HL-60 (cell line): ENCODE results near the gene MAFB.

Experiments used
- DNase-seq, 2 experiments: peaks; one replicate each; pipeline ENCODE4 v3.0.0-alpha.2; 2010 to 2020; ENCODE audit warnings: low read depth in 1 of 2, low spot score in 1 of 2
- H3K27ac ChIP-seq: fragments of 250-450 bp; sonication (Bioruptor Pico); replicated peaks from 2 replicates; pipeline ENCODE4 v1.5.1; 2020; ENCODE audit warnings: mild to moderate bottlenecking, moderate library complexity
- H3K27me3 ChIP-seq: fragments of 250-450 bp; sonication (Bioruptor Pico); 2 replicates; pipeline ENCODE4 v1.5.1; 2021; ENCODE audit warnings: mild to moderate bottlenecking, moderate library complexity; ENCODE audit not compliant: insufficient read depth, poor library complexity, severe bottlenecking
- H3K4me3 ChIP-seq: replicated peaks from 2 replicates; pipeline ENCODE4 v1.5.1; 2011; ENCODE audit warnings: mild to moderate bottlenecking, control low read depth, low read length; ENCODE audit not compliant: insufficient read depth
- CTCF ChIP-seq: IDR thresholded peaks from one replicate; pipeline ENCODE4 v1.5.1; 2011; ENCODE audit warnings: low read length, control low read depth, inconsistent platforms; ENCODE audit not compliant: insufficient read depth
- GABPA ChIP-seq: IDR thresholded peaks from 2 replicates; pipeline ENCODE4 v1.6.1; 2012; ENCODE audit warnings: low read depth
- POLR2AphosphoS5 ChIP-seq: IDR thresholded peaks from 2 replicates; pipeline ENCODE4 v1.6.1; 2012; ENCODE audit warnings: low read depth
- SPI1 ChIP-seq: IDR thresholded peaks from 2 replicates; pipeline ENCODE4 v1.6.1; 2012; ENCODE audit warnings: low read depth, mild to moderate bottlenecking, borderline replicate concordance
- TF ChIP-seq, protein P1 (sequence below): IDR thresholded peaks from 2 replicates; pipeline ENCODE4 v1.6.1; 2012; ENCODE audit warnings: low read depth; ENCODE audit not compliant: insufficient replicate concordance

Gene MAFB

GRCh38 chr20:40640667-40641066 is 48.4 kb downstream of the MAFB start:
- H3K27ac ChIP-seq: no peak overlapping the region
- no peaks in the 10 kb centered on the region for H3K27me3 ChIP-seq
- no peak for DNase-seq
- TF ChIP-seq SPI1 (no peak), POLR2AphosphoS5 (no peak), GABPA (no peak), CTCF (no peak)
- TF ChIP-seq, protein P1, sequence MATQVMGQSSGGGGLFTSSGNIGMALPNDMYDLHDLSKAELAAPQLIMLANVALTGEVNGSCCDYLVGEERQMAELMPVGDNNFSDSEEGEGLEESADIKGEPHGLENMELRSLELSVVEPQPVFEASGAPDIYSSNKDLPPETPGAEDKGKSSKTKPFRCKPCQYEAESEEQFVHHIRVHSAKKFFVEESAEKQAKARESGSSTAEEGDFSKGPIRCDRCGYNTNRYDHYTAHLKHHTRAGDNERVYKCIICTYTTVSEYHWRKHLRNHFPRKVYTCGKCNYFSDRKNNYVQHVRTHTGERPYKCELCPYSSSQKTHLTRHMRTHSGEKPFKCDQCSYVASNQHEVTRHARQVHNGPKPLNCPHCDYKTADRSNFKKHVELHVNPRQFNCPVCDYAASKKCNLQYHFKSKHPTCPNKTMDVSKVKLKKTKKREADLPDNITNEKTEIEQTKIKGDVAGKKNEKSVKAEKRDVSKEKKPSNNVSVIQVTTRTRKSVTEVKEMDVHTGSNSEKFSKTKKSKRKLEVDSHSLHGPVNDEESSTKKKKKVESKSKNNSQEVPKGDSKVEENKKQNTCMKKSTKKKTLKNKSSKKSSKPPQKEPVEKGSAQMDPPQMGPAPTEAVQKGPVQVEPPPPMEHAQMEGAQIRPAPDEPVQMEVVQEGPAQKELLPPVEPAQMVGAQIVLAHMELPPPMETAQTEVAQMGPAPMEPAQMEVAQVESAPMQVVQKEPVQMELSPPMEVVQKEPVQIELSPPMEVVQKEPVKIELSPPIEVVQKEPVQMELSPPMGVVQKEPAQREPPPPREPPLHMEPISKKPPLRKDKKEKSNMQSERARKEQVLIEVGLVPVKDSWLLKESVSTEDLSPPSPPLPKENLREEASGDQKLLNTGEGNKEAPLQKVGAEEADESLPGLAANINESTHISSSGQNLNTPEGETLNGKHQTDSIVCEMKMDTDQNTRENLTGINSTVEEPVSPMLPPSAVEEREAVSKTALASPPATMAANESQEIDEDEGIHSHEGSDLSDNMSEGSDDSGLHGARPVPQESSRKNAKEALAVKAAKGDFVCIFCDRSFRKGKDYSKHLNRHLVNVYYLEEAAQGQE: no peak
- H3K4me3 ChIP-seq: no peak overlapping the region

GRCh38 chr20:40639676-40640355 is 49.2 kb downstream of the MAFB start:
- Histone ChIP-seq H3K27me3 (no peaks in the 10 kb centered on the region), H3K27ac (no peak overlapping the region), H3K4me3 (no peak overlapping the region)
- TF ChIP-seq GABPA (no peak), POLR2AphosphoS5 (no peak), SPI1 (no peak), CTCF (no peak)
- TF ChIP-seq, protein P1: no peak
- no peak for DNase-seq

DNA sequence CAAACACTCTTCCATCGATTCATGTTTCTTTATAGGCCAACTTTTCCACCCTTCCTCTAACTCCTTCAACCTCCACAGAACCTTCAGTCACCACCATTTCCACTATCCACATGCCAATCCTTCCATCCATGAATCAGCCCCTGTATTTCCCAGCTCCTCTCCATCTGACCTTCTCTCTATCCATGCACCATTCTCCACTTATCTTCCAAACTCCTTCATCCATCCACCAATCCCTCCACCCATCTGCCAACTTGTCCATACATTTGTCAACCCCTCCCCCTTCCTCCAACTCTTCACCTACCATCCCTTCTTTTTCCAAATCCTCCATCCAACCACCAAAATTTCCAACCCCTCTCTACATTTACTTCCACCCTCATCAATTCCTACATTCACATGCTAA is 49.9 kb downstream of the MAFB start:
- Histone ChIP-seq H3K27me3 (no peaks in the 10 kb centered on the region), H3K27ac (no peak overlapping the region), H3K4me3 (no peak overlapping the region)
- TF ChIP-seq, protein P1: no peak
- TF ChIP-seq SPI1 (no peak), POLR2AphosphoS5 (no peak), GABPA (no peak), CTCF (no peak)
- DNase-seq: no peak
